HUDEP-2 (cell line): ENCODE measurements around the gene MCOLN3.
"Not testable (repeated sequence)": the region's sequence is repeated elsewhere in the genome, so short reads cannot be mapped to it uniquely, and the experiment has no call there.

Experiments
- DNase-seq, 76 experiments: peaks; one replicate each; lab custom pipeline; 2025; ENCODE audit not compliant: unreplicated experiment in 76 of 76; lab: John Stamatoyannopoulos, UW

Gene MCOLN3

GRCh38 chr1:84995484-84996334 lies 52.6 kb downstream of the MCOLN3 start:
- no peak for DNase-seq

- no peak for DNase-seq
Measured at GRCh38 chr1:84991097-84991920, 57.0 kb downstream of the MCOLN3 start.

- DNase-seq, result no peak
Measured at GRCh38 chr1:84988588-84988987, 59.7 kb downstream of the MCOLN3 start.

GRCh38 chr1:84986561-84986960 lies 61.7 kb downstream of the MCOLN3 start:
- DNase-seq, result not testable (repeated sequence)

GRCh38 chr1:84985365-84985764 lies 62.9 kb downstream of the MCOLN3 start:
- no peak for DNase-seq

GRCh38 chr1:84982395-84982794 lies 65.9 kb downstream of the MCOLN3 start:
- DNase-seq, result no peak

- no peak for DNase-seq
Measured at GRCh38 chr1:84975035-84975434, 73.3 kb downstream of the MCOLN3 start.

GRCh38 chr1:84973498-84974334 lies 74.6 kb downstream of the MCOLN3 start:
- DNase-seq, result no peak

- no peak for DNase-seq
Measured at GRCh38 chr1:84972377-84972987, 75.8 kb downstream of the MCOLN3 start.

- DNase-seq, result no peak
Measured at GRCh38 chr1:84971957-84972356, 76.3 kb downstream of the MCOLN3 start.

GRCh38 chr1:84969489-84970250 lies 78.6 kb downstream of the MCOLN3 start:
- DNase-seq, result no peak

- no peak for DNase-seq
Measured at GRCh38 chr1:84968865-84969264, 79.4 kb downstream of the MCOLN3 start.

- no peak for DNase-seq
Measured at GRCh38 chr1:84968101-84968500, 80.2 kb downstream of the MCOLN3 start.
